Kidney (tissue), 14 donors: ENCODE data around the gene TBCK. TPM values are rescaled to one million over a fixed set of nuclear protein-coding genes. Genes with fewer than 3 reads are reported as not detected.
"Not testable (repeated sequence)": the region's sequence is repeated elsewhere in the genome, so short reads cannot be mapped to it uniquely, and the experiment has no call there.

Source experiments
- DNase-seq, 5 donors: peaks; one replicate each; pipeline ENCODE4 v3.0.0-alpha.2; 2013 to 2020
- FAIRE-seq: peaks from 2 replicates; lab custom pipeline; 2012; peaks lifted over from hg19 to GRCh38; lab: Jason Lieb, UNC
- H3K27ac ChIP-seq, 2 donors: one replicate each; pipeline ENCODE4 v1.7.0; 2013; ENCODE audit warnings: low read depth in 2 of 2, low read length in 2 of 2, inconsistent platforms in 1 of 2
- H3K27me3 ChIP-seq: one replicate; pipeline ENCODE4 v1.7.1; 2013; ENCODE audit warnings: low read length, inconsistent platforms; ENCODE audit not compliant: control insufficient read depth, insufficient read depth
- H3K36me3 ChIP-seq, 3 donors: one replicate each; pipeline versions ENCODE4 v1.7.0 to v1.7.1; 2013; ENCODE audit warnings: low read length in 3 of 3, control low read depth in 1 of 3, inconsistent platforms in 1 of 3; ENCODE audit not compliant: insufficient read depth in 3 of 3, control insufficient read depth in 2 of 3
- H3K4me1 ChIP-seq, 3 donors: one replicate each; pipeline versions ENCODE4 v1.7.0 to v1.7.1; 2013; ENCODE audit warnings: low read length in 3 of 3, inconsistent platforms in 1 of 3, low read depth in 1 of 3; ENCODE audit not compliant: control insufficient read depth in 2 of 3, insufficient read depth in 2 of 3
- H3K4me3 ChIP-seq, 3 donors: one replicate each; pipeline versions ENCODE4 v1.7.0 to v1.8.1; 2013; ENCODE audit warnings: low read length in 3 of 3, control low read depth in 1 of 3, inconsistent platforms in 1 of 3
- H3K9ac ChIP-seq, 3 donors: one replicate each; pipeline versions ENCODE4 v1.7.0 to v1.7.1; 2013; ENCODE audit warnings: low read length in 3 of 3, control low read depth in 1 of 3, inconsistent platforms in 1 of 3
- H3K9me3 ChIP-seq, 3 donors: one replicate each; pipeline versions ENCODE4 v1.7.0 to v1.7.1; 2013; ENCODE audit warnings: low read length in 3 of 3, control low read depth in 1 of 3, inconsistent platforms in 1 of 3; ENCODE audit not compliant: control insufficient read depth in 2 of 3, insufficient read depth in 1 of 3
- intact Hi-C: fragments of 100-400 bp; cut with DNase I; formaldehyde crosslinking; loops from one replicate; pipeline ENCODE4 v1.11.1; 2022
- polyA plus RNA-seq: library from polyadenylated mRNA; stranded (reverse); fragments of 350-450 nt; fragmentation: Illumina TruSeq; extraction: RNeasy Lipid Tissue Mini Kit (QIAGEN cat#74804); gene quantifications from one replicate; pipeline ENCODE4 v1.2.3, GENCODE V29; 2014; ENCODE audit warnings: low read depth, low replicate concordance; ENCODE audit not compliant: insufficient read depth
- total RNA-seq: library from RNA; stranded (reverse); fragmentation: NEBNext Ultra II Directional; extraction: Animal tissue kit (Norgen Biotek cat#: 25700); gene quantifications from one replicate; pipeline ENCODE4 v1.2.1, GENCODE V29; 2021
- TF ChIP-seq, protein P1 (sequence below): IDR thresholded peaks from 3 replicates; pipeline ENCODE4 v1.5.1; 2012; ENCODE audit warnings: mild to moderate bottlenecking, moderate library complexity, borderline replicate concordance; ENCODE audit not compliant: insufficient read depth; ENCODE audit errors: extremely low read depth
- donor health status: control.
- donor health status: control.
- donor health status: control.
- donor health status: control.
- donor health status: control.
- donor health status: DM: yes; HTN: yes; CAD: no.
- donor health status: Normal renal cell carcinoma (clear cell type).

Gene TBCK
- total and polyA plus RNA-seq, 2 donors from 2014 or later, result 15.8 to 50.0 TPM

GRCh38 chr4:106238820-106239420 is 77.1 kb downstream of the TBCK start:
- H3K36me3 ChIP-seq, result peaks cover 0 to 13% (median 3%) of the 10 kb centered on the region in 3 donors
- H3K27me3 ChIP-seq, result no peaks in the 10 kb centered on the region
- no peak for FAIRE-seq
- intact Hi-C loops, result no loop called here
- no peak overlapping the region for H3K9ac ChIP-seq
- no peaks in the 10 kb centered on the region for H3K4me1 ChIP-seq
- TF ChIP-seq, protein P1, sequence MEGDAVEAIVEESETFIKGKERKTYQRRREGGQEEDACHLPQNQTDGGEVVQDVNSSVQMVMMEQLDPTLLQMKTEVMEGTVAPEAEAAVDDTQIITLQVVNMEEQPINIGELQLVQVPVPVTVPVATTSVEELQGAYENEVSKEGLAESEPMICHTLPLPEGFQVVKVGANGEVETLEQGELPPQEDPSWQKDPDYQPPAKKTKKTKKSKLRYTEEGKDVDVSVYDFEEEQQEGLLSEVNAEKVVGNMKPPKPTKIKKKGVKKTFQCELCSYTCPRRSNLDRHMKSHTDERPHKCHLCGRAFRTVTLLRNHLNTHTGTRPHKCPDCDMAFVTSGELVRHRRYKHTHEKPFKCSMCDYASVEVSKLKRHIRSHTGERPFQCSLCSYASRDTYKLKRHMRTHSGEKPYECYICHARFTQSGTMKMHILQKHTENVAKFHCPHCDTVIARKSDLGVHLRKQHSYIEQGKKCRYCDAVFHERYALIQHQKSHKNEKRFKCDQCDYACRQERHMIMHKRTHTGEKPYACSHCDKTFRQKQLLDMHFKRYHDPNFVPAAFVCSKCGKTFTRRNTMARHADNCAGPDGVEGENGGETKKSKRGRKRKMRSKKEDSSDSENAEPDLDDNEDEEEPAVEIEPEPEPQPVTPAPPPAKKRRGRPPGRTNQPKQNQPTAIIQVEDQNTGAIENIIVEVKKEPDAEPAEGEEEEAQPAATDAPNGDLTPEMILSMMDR, result peak; percentile 64
- peak in 2 of 5 donors; percentile 32 to 53 for DNase-seq
- H3K4me3 ChIP-seq, result no peak overlapping the region
- H3K9me3 ChIP-seq, result no peaks in the 10 kb centered on the region
- no peak overlapping the region for H3K27ac ChIP-seq

DNA sequence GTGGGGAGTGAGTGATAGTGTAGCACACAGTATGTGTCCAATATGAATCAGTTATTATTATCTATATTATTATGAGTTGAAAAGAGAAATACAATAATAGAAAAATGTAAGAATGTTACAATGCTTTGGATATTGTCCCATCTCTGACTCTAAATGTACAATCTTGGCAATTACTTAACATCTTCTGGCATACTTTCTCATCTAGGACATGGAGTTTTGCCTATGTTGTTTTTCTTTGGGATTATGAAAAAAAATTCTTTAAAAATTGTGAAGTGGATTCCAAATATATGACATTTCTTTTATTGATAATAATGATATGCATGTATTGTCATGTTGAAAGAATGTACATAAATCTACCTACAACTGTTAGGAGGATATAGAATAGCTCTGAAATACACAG is 84.1 kb downstream of the TBCK start:
- H3K27ac ChIP-seq, result no peak overlapping the region
- TF ChIP-seq, protein P1, result no peak
- H3K4me3 ChIP-seq, result no peak overlapping the region
- no peak for DNase-seq
- no peaks in the 10 kb centered on the region for H3K27me3 ChIP-seq
- no peaks in the 10 kb centered on the region for H3K9me3 ChIP-seq
- peaks cover 0 to 31% (median 8%) of the 10 kb centered on the region in 3 donors for H3K36me3 ChIP-seq
- intact Hi-C loops, result no loop called here
- H3K4me1 ChIP-seq, result no peaks in the 10 kb centered on the region
- no peak for FAIRE-seq
- H3K9ac ChIP-seq, result no peak overlapping the region

DNA sequence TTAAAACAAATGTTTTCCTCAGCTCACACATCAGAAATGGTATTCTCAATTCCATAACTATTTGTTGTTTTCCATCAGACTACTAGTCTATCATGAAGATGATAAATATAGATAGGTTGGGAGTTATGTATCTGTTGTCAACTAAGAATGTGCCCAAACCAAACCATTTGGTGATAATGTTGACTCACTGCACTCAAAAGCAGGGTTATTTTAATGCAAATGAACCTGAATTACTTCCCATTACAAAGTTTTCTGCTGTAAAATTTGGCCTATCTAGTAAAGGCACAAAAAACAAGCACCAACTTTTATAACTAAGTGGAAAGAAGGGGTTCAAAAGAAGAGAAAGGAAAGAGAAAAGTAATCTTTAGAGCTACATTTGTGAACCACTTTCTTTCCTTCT is 93.5 kb downstream of the TBCK start:
- H3K27ac ChIP-seq, result no peak overlapping the region
- no peak for DNase-seq
- H3K4me1 ChIP-seq, result no peaks in the 10 kb centered on the region
- H3K36me3 ChIP-seq, result no peaks in the 10 kb centered on the region
- H3K27me3 ChIP-seq, result no peaks in the 10 kb centered on the region
- intact Hi-C loops, result no loop called here
- no peaks in the 10 kb centered on the region for H3K9me3 ChIP-seq
- no peak for FAIRE-seq
- TF ChIP-seq, protein P1, result no peak
- no peak overlapping the region for H3K4me3 ChIP-seq
- H3K9ac ChIP-seq, result no peak overlapping the region

GRCh38 chr4:106213291-106213690 is 102.7 kb downstream of the TBCK start:
- FAIRE-seq, DNase-seq, intact Hi-C loops: not testable (repeated sequence)

More at GRCh38 chr4:106213291-106213690, 102.7 kb downstream of the TBCK start:
- H3K27ac ChIP-seq, H3K4me3 ChIP-seq, H3K4me1 ChIP-seq, H3K9me3 ChIP-seq, H3K36me3 ChIP-seq, H3K27me3 ChIP-seq, H3K9ac ChIP-seq: not testable (repeated sequence)
